ENCODE measurements around the gene LYPD6.
A peak's percentile ranks its signal among the peaks of the same experiment; 100 is the strongest.

The LYPD6 gene

GRCh38 chr2:149375801-149376361 is 45.5 kb downstream of the LYPD6 start:
- no peak overlapping the region for H3K27ac ChIP-seq
- no peaks in the 10 kb centered on the region for H3K27me3 ChIP-seq (ENCODE audit: control insufficient read depth, insufficient read depth, low read length)
- no peak for TF ChIP-seq CTCF (IDR thresholded peaks at IDR 0.05)
- no peak overlapping the region for H3K4me3 ChIP-seq (ENCODE audit: low read depth, low read length)
- H3K4me2 ChIP-seq (ENCODE audit: low read length), result no peak overlapping the region
- no peaks in the 10 kb centered on the region for H3K36me3 ChIP-seq (ENCODE audit: control insufficient read depth, insufficient read depth, low read length)
- H3K4me1 ChIP-seq, result no peaks in the 10 kb centered on the region
- no peaks in the 10 kb centered on the region for H3K79me2 ChIP-seq
- peak overlapping the region; percentile 25 for H2AFZ ChIP-seq
- H3K9me3 ChIP-seq (ENCODE audit: control insufficient read depth, low read length), result no peaks in the 10 kb centered on the region
- no peak overlapping the region for H3K9ac ChIP-seq

GRCh38 chr2:149380205-149380604 is 49.8 kb downstream of the LYPD6 start:
- H3K9ac ChIP-seq, result no peak overlapping the region
- H3K9me3 ChIP-seq (ENCODE audit: control insufficient read depth, low read length), result no peaks in the 10 kb centered on the region
- no peak overlapping the region for H3K4me2 ChIP-seq (ENCODE audit: low read length)
- no peak overlapping the region for H3K27ac ChIP-seq
- H3K4me1 ChIP-seq, result no peaks in the 10 kb centered on the region
- no peak for TF ChIP-seq CTCF (IDR thresholded peaks at IDR 0.05)
- H3K79me2 ChIP-seq, result no peaks in the 10 kb centered on the region
- no peaks in the 10 kb centered on the region for H3K36me3 ChIP-seq (ENCODE audit: control insufficient read depth, insufficient read depth, low read length)
- H2AFZ ChIP-seq, result no peak overlapping the region
- H3K27me3 ChIP-seq (ENCODE audit: control insufficient read depth, insufficient read depth, low read length), result no peaks in the 10 kb centered on the region
- no peak overlapping the region for H3K4me3 ChIP-seq (ENCODE audit: low read depth, low read length)

- H3K36me3 ChIP-seq (ENCODE audit: control insufficient read depth, insufficient read depth, low read length), result no peaks in the 10 kb centered on the region
- no peaks in the 10 kb centered on the region for H3K27me3 ChIP-seq (ENCODE audit: control insufficient read depth, insufficient read depth, low read length)
- H3K79me2 ChIP-seq, result no peaks in the 10 kb centered on the region
- no peak overlapping the region for H3K9ac ChIP-seq
- no peaks in the 10 kb centered on the region for H3K9me3 ChIP-seq (ENCODE audit: control insufficient read depth, low read length)
- no peak overlapping the region for H3K4me3 ChIP-seq (ENCODE audit: low read depth, low read length)
- no peak overlapping the region for H3K27ac ChIP-seq
- no peak overlapping the region for H2AFZ ChIP-seq
- no peak overlapping the region for H3K4me2 ChIP-seq (ENCODE audit: low read length)
- H3K4me1 ChIP-seq, result peaks cover 2% of the 10 kb centered on the region
- TF ChIP-seq CTCF (IDR thresholded peaks at IDR 0.05), result no peak
These were observed 53.0 kb downstream of the LYPD6 start for GRCh38 chr2:149383340-149383739.

GRCh38 chr2:149385350-149385749 is 55.0 kb downstream of the LYPD6 start:
- H3K9ac ChIP-seq, result no peak overlapping the region

More at GRCh38 chr2:149385350-149385749, 55.0 kb downstream of the LYPD6 start:
- Histone ChIP-seq H3K4me2 (ENCODE audit: low read length) (no peak overlapping the region), H3K4me3 (ENCODE audit: low read depth, low read length) (no peak overlapping the region), H3K27ac (no peak overlapping the region), H3K4me1 (peaks cover 13% of the 10 kb centered on the region), H3K27me3 (ENCODE audit: control insufficient read depth, insufficient read depth, low read length) (no peaks in the 10 kb centered on the region), H3K36me3 (ENCODE audit: control insufficient read depth, insufficient read depth, low read length) (no peaks in the 10 kb centered on the region), H2AFZ (no peak overlapping the region), H3K79me2 (no peaks in the 10 kb centered on the region), H3K9me3 (ENCODE audit: control insufficient read depth, low read length) (no peaks in the 10 kb centered on the region)
- TF ChIP-seq CTCF (IDR thresholded peaks at IDR 0.05), result no peak
